ENCODE data around the gene LIPC.
"Not testable (repeated sequence)": the region's sequence is repeated elsewhere in the genome, so short reads cannot be mapped to it uniquely, and the experiment has no call there.

Gene LIPC

GRCh38 chr15:58602823-58603222, 171.0 kb downstream of the LIPC start:
- in situ Hi-C loops (cut with HindIII; ENCODE audit: low pct_ligation_motif_present, low pct_unique_long_range_greater_than_20kb, low sequenced_read_pairs), result no loop called here

GRCh38 chr15:58603927-58604326, 172.1 kb downstream of the LIPC start:
- in situ Hi-C loops (cut with HindIII; ENCODE audit: low pct_ligation_motif_present, low pct_unique_long_range_greater_than_20kb, low sequenced_read_pairs); DNase-seq: not testable (repeated sequence)

More at GRCh38 chr15:58602823-58603222, 171.0 kb downstream of the LIPC start:
- no peak for DNase-seq

- DNase-seq, result no peak
- in situ Hi-C loops (cut with HindIII; ENCODE audit: low pct_ligation_motif_present, low pct_unique_long_range_greater_than_20kb, low sequenced_read_pairs), result no loop called here
Measured at GRCh38 chr15:58604455-58604923, 172.7 kb downstream of the LIPC start.

GRCh38 chr15:58605931-58606530, 174.2 kb downstream of the LIPC start:
- in situ Hi-C loops (cut with HindIII; ENCODE audit: low pct_ligation_motif_present, low pct_unique_long_range_greater_than_20kb, low sequenced_read_pairs), result no loop called here
- DNase-seq, result no peak

GRCh38 chr15:58606577-58607080, 174.8 kb downstream of the LIPC start:
- in situ Hi-C loops (cut with HindIII; ENCODE audit: low pct_ligation_motif_present, low pct_unique_long_range_greater_than_20kb, low sequenced_read_pairs), result no loop called here
- no peak for DNase-seq

- no peak for DNase-seq
- in situ Hi-C loops (cut with HindIII; ENCODE audit: low pct_ligation_motif_present, low pct_unique_long_range_greater_than_20kb, low sequenced_read_pairs), result no loop called here
Measured at GRCh38 chr15:58608129-58608590, 176.4 kb downstream of the LIPC start.

- in situ Hi-C loops (cut with HindIII; ENCODE audit: low pct_ligation_motif_present, low pct_unique_long_range_greater_than_20kb, low sequenced_read_pairs), result no loop called here
- DNase-seq, result no peak
Measured at GRCh38 chr15:58608711-58609110, 176.9 kb downstream of the LIPC start.

- DNase-seq, result no peak
- in situ Hi-C loops (cut with HindIII; ENCODE audit: low pct_ligation_motif_present, low pct_unique_long_range_greater_than_20kb, low sequenced_read_pairs), result no loop called here
Measured at GRCh38 chr15:58611731-58612676, 180.2 kb downstream of the LIPC start.

- DNase-seq, result no peak
- in situ Hi-C loops (cut with HindIII; ENCODE audit: low pct_ligation_motif_present, low pct_unique_long_range_greater_than_20kb, low sequenced_read_pairs), result no loop called here
Measured at GRCh38 chr15:58616171-58616570, 184.4 kb downstream of the LIPC start.
